Choroid plexus epithelial cell (primary cell): ENCODE results near the gene SETD7.

Experiments
- DNase-seq: peaks from one replicate; pipeline ENCODE4 v3.0.0-alpha.2; 2010; ENCODE audit warnings: low read depth
- H3K4me3 ChIP-seq: 2 replicates; pipeline ENCODE4 v1.5.1; 2011; ENCODE audit warnings: low read depth, mild to moderate bottlenecking, control low read depth, low read length, moderate library complexity
- TF ChIP-seq, protein P1 (sequence below): conservative IDR thresholded peaks from 2 replicates; pipeline ENCODE4 v1.5.1; 2011; ENCODE audit warnings: low read depth, mild to moderate bottlenecking, control low read depth, inconsistent platforms, low read length, moderate library complexity

Gene SETD7

DNA sequence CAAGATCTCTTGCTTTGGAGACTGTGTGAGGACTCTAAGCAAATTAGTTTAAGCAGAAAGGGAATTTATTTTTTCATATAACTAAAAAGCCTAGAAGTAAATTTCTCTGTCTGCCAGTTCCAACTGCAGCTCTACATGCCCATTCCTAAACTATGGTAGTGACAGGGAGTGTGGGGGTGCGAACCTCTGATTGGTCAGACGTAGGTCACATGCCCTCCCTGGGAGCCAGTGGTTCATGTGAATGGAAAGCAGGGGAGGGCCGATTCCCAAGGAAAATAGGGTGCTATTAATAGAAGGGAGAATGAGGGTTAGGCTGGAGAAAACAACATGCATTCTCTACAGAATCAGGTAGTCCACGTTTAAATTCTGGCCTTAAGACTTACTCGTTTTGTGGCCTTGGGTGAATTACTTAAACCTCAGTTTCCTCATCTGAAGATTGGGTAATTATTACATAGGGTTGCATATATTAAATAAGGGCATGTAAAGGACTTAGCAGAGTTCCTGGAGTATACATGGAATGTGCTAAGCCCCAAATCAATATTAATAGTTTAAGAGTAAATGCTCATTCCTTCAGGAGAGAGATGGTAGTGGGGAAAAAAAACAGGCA lies 94.9 kb downstream of the SETD7 start:
- H3K4me3 ChIP-seq, result no peak overlapping the region
- no peak for DNase-seq
- TF ChIP-seq, protein P1, sequence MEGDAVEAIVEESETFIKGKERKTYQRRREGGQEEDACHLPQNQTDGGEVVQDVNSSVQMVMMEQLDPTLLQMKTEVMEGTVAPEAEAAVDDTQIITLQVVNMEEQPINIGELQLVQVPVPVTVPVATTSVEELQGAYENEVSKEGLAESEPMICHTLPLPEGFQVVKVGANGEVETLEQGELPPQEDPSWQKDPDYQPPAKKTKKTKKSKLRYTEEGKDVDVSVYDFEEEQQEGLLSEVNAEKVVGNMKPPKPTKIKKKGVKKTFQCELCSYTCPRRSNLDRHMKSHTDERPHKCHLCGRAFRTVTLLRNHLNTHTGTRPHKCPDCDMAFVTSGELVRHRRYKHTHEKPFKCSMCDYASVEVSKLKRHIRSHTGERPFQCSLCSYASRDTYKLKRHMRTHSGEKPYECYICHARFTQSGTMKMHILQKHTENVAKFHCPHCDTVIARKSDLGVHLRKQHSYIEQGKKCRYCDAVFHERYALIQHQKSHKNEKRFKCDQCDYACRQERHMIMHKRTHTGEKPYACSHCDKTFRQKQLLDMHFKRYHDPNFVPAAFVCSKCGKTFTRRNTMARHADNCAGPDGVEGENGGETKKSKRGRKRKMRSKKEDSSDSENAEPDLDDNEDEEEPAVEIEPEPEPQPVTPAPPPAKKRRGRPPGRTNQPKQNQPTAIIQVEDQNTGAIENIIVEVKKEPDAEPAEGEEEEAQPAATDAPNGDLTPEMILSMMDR, result no peak

DNA sequence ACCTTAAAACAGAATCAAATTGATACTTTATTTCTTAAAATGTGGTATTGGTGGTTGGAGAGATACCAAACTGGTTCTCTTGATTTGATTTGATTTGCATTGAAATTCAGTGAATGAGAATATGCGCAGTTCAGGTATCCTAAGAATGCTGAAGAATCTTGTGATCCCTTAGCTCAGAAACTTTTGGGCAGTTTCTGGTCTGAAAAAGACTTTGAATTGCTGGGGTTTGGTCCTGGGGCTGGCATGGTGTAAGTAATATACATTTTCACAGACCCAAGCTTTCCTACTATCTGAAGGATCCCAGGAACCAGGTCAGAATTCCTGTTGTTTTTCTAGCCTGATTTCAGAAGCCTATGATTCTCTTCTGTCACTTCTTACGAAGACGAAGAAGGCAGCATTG lies 95.5 kb downstream of the SETD7 start:
- DNase-seq, result no peak
- no peak overlapping the region for H3K4me3 ChIP-seq
- TF ChIP-seq, protein P1, result no peak

DNA sequence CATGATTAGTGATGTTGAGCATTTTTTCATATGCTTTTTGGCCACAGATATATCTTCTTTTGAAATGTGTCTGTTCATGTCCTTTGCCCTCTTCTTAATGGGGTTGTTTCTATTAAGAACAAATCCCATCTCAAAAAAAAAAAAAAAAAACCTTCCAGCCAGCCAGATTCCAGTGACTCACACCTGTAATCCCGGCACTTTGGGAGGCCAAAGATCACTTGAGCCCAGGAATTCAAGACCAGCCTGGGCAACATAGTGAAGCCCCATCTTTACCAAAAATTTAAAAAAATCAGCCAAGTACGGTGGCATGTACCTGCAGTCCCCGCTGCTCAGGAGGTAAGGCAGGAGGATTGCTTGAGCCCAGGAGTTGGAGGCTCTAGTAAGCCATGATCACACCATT lies 97.0 kb downstream of the SETD7 start:
- TF ChIP-seq, protein P1, result no peak
- H3K4me3 ChIP-seq, result no peak overlapping the region
- no peak for DNase-seq

DNA sequence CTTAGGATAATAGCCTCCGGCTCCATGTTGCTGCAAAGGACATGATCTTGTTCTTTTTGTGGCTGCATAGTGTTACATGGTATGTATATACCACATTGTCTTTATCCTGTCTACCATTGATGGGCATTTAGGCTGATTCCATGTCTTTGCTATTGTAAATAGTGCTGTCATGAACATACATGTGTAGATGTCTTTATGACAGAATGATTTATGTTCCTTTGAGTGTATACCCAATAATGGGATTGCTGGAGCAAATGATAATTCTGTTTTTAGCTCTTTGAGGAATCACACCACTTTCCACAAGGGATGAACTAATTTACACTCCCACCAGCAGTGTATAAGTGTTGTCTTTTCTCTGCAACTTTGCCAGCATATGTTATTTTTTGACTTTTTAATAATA lies 97.5 kb downstream of the SETD7 start:
- TF ChIP-seq, protein P1, result no peak
- no peak for DNase-seq
- no peak overlapping the region for H3K4me3 ChIP-seq

DNA sequence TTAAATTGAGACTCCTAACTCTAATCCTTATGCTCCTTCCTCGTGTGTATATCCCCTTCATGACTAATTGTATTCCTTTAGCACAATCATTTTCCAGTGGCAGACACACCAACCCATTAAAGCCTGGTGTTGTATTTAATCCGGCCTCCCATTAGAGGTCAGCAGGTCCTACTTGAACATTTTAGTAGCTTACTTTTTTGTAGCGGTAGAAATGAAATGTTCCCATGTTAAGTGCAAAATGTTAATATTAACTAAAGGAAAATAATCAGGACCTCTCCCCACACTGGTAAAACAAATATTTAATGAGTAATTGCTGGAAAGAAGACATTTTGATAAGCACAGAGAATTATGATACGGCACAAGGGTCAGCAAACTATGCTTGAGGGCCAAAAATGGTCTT lies 98.7 kb downstream of the SETD7 start:
- TF ChIP-seq, protein P1, result no peak
- no peak for DNase-seq
- H3K4me3 ChIP-seq, result no peak overlapping the region

DNA sequence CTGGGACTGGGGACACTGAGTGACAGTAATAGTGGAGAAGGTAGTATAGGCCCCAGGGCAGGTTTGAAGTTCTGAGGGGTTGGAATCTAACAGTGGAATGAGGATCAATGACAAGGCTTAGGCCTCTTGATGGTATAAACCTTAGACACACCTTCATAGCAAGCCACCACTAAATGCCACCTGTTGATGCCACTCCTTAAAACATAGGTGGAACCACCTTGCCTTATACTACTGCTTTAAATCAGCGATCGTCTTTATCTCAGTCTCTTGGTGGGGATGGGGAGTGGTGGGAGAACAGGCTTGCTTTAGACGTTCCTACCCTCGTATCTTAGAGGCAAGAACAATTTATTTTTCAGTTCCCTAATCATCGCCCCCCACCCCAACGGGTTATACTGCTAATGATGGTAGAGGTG lies 100.9 kb downstream of the SETD7 start:
- H3K4me3 ChIP-seq, result peak overlapping the region; percentile 91
- TF ChIP-seq, protein P1, result no peak
- DNase-seq, result no peak
